GM13976 (cell line): ENCODE results near the gene ZNF598.

ENCODE experiments used
- DNase-seq: peaks from one replicate; pipeline ENCODE4 v3.0.0; 2012; ENCODE audit warnings: low spot score
- in situ Hi-C: fragments of 300-500 bp; cut with MboI; formaldehyde crosslinking; loops from one replicate; pipeline ENCODE4 v1.12.0; 2022; ENCODE audit warnings: low sequenced_read_pairs, mixed read lengths, inconsistent platforms; ENCODE audit not compliant: unreplicated experiment
- TF ChIP-seq, protein P1 (sequence below): IDR thresholded peaks from 2 replicates; pipeline ENCODE4 v1.5.1; 2012; ENCODE audit warnings: borderline replicate concordance, mild to moderate bottlenecking; ENCODE audit not compliant: insufficient read depth; ENCODE audit errors: extremely low read depth, missing control alignments, control extremely low read depth

Gene ZNF598

DNA sequence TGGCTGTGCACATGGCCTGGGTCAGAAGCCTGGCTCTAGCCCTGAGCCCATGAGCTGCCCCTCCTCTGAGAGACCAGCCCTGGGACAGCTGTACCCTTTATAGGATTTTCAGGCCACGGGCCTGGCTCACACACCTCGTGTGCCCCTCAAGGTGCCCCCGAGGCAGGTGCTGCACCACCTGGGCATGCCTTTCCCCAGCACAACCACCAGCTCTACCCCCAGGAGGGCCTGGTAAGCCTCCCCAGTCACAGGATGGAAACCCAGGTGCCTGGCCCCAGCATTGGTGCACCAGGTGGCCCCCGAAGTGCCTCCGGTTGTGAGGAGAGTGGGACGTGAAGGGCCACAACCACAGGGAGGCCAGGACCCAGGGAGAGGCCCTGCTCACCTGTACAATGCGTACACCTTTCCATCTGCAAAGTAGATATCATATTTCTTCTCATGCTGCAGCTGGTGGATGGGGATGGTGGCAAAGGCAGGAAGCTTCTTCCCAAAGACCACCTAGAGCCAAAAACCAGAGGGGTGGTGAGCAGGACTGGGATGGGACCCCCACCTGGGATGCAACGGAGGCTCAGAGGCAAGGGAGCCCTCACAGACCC, 6.3 kb downstream of the ZNF598 start:
- DNase-seq = no peak
- in situ Hi-C loops = loop anchor here (25.0 kb wide), 1 partner anchor 484 kb away; the partner anchor contains the start of gene TBC1D24
- TF ChIP-seq, protein P1, sequence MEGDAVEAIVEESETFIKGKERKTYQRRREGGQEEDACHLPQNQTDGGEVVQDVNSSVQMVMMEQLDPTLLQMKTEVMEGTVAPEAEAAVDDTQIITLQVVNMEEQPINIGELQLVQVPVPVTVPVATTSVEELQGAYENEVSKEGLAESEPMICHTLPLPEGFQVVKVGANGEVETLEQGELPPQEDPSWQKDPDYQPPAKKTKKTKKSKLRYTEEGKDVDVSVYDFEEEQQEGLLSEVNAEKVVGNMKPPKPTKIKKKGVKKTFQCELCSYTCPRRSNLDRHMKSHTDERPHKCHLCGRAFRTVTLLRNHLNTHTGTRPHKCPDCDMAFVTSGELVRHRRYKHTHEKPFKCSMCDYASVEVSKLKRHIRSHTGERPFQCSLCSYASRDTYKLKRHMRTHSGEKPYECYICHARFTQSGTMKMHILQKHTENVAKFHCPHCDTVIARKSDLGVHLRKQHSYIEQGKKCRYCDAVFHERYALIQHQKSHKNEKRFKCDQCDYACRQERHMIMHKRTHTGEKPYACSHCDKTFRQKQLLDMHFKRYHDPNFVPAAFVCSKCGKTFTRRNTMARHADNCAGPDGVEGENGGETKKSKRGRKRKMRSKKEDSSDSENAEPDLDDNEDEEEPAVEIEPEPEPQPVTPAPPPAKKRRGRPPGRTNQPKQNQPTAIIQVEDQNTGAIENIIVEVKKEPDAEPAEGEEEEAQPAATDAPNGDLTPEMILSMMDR = no peak

DNA sequence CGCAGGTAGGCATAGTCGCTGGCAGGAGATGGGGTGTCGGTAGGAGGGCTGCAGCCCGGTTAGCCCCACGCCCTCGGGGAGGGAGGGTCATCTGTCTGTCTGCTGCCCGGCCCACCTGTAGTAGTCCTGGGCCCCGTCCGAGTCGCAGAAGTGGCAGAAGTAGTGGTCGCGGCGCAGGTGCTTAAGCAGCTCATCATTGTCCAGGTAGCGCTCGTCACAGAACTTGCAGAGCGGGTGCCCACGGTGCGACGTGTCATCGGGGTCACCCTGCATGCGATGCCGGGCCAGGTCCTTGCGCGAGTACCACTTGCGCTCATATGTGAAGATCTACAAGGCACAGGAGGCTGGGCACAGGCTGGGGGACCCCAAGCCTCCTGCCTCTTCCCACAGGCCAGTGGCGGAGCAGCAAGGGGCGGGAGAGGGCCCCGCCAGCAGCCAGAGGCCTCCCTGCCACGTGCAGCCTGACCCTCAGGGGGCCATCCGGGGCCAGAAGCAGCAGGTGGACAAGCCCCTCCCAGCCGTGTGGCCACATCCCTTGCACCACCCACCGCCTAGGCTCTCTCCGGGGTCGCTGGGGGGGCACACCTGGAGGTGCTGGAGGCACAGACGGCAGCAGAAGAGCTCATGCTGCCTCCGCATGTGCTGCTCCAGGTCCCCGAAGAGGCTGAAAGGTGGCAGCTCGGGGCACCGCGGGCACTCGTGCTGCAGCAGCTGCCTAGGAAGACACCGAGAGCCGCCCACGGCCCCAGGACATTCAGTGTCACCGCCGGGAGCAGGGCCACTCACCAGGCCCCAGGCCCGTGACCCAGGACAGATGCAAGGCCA, 7.0 kb downstream of the ZNF598 start:
- in situ Hi-C loops = loop anchor here (25.0 kb wide), 1 partner anchor 485 kb away; the partner anchor contains the start of gene TBC1D24
- TF ChIP-seq, protein P1 = no peak
- no peak for DNase-seq

DNA sequence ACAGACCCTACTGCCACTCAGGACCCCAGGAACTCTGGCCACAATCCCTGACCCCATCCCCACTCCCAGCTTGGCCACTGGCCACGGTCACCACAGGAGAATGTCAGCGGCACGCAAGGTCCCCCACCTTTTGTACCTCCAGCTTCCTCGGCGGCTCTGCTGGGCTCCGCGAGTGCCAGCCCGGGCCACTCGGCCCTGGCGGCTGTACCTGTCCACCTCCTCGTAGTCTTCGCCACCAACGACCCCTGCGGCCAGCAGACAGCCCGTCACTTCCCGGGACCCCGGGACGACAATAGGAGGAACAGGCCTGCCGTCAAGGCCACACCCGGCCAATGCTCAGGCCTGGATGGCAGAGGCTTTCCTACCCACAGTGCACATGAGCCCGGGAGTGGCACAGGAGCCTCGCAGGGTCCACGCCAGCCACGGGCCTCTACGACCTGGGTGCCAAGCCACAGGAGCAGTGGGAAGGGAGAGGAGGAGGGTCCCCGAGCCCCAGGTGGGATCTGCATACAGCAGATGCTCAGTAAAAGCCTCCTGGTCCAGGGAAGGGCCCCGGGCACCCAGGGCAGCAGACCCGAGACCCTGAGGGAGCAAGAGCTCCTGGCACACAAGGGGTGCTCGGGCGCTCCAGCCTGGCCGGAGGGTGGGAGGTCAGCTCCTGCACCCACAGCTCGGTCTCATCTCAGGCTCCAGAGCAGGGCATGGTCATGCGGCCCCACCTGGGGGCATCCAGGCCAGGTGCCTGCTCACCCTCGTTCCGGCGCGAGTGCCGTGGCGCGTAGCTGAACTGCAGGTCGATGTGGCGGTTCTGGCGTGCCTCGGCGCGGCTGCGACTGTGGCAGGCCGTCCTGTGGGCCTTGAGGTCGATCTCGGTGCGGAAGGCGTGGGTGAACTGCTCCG, 7.9 kb downstream of the ZNF598 start:
- in situ Hi-C loops = loop anchor here (25.0 kb wide), 1 partner anchor 486 kb away; the partner anchor contains the start of gene TBC1D24
- TF ChIP-seq, protein P1 = no peak
- DNase-seq = no peak

DNA sequence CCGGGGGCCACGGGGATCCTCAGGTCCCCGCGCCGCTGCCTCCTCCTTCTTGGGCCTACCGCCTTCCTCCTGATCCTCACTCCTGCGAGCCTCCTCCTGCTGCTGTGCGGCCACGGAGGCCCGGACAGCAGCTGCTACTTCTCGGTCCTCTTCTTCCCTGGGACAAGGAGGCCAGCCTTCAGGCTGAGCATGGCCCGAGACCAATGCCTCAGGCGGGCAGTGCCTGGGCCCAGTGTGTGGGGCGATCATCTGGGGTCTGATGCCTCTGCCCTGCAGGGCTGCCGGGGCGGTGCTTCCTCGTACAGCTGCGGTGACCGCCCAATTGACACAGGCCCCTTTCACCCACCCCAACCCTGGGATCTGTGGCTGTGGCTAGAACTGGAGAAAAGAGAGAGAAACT, 8.6 kb downstream of the ZNF598 start:
- no peak for DNase-seq
- in situ Hi-C loops = loop anchor here (25.0 kb wide), 1 partner anchor 486 kb away; the partner anchor contains the start of gene TBC1D24
- TF ChIP-seq, protein P1 = no peak

DNA sequence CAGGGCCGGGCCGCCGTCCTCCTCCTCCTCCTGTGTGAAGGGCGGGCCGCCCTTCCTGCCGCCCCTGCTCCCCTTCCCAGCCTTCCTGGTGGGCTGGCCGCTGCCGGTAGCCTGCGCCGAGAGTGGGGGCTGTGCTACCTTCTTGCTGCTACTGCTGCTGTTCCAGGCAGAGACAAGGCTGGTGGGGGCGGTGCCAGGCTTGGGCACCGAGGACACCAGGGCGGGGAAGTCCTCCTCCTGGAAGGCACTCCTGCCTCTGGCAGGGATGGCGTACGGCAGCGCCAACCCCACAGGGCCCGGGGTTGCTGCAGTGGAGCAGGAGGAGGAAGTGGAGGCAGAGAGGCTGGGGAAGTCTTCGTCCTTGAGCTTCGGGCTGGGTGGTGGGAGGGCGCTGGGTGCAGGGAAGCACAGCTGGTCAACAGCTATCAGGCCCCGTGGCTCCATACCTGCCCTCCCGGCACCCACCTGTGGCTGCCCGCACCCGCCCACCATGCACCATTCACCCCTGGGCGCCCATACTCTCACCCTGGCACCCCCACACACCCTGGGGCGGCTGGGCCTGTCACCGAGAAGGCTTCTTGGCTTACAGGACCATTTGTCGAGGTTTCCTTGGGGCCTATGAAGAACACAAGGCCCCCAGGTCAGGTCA, 9.6 kb downstream of the ZNF598 start:
- TF ChIP-seq, protein P1 = no peak
- DNase-seq = no peak
- in situ Hi-C loops = loop anchor here (25.0 kb wide), 1 partner anchor 487 kb away; the partner anchor contains the start of gene TBC1D24
